Chondrocyte (in vitro differentiated cells): ENCODE measurements around the gene IARS1. TPM values are rescaled to one million over a fixed set of nuclear protein-coding genes. Genes with fewer than 3 reads are reported as not detected.

ENCODE experiments used
- DNase-seq: peaks from one replicate; pipeline ENCODE4 v3.0.0; 2021; ENCODE audit warnings: mixed read lengths, low spot score
- H3K27ac Mint-ChIP-seq: one replicate; pipeline ENCODE4 v1.8.0; 2021; ENCODE audit warnings: mild to moderate bottlenecking, moderate library complexity, mixed read lengths; ENCODE audit not compliant: unreplicated experiment
- H3K27me3 Mint-ChIP-seq: 2 replicates; pipeline ENCODE4 v1.8.0; 2021; ENCODE audit warnings: low read depth, mixed read lengths
- H3K36me3 Mint-ChIP-seq: 2 replicates; pipeline ENCODE4 v1.8.0; 2021; ENCODE audit warnings: low read depth, mixed read lengths
- H3K4me1 Mint-ChIP-seq: 2 replicates; pipeline ENCODE4 v1.8.0; 2021; ENCODE audit warnings: low read depth, mild to moderate bottlenecking, mixed read lengths
- H3K4me3 Mint-ChIP-seq: one replicate; pipeline ENCODE4 v1.8.0; 2021; ENCODE audit warnings: mild to moderate bottlenecking, moderate library complexity, mixed read lengths; ENCODE audit not compliant: unreplicated experiment
- H3K9me3 Mint-ChIP-seq: 2 replicates; pipeline ENCODE4 v1.8.0; 2021; ENCODE audit warnings: low read depth, mixed read lengths
- total RNA-seq: library from RNA; stranded (reverse); gene quantifications from 3 replicates; pipeline ENCODE4 v1.2.1, GENCODE V29; 2021
- TF ChIP-seq, protein P1 (sequence below): fragments of 200-600 bp; sonication (generic); IDR thresholded peaks from 2 replicates; pipeline ENCODE4 v1.5.0; 2021; ENCODE audit warnings: antibody characterized with exemption, mild to moderate bottlenecking, moderate library complexity

Gene IARS1
- total RNA-seq, 1 donor from 2014 or later, result 249 TPM

DNA sequence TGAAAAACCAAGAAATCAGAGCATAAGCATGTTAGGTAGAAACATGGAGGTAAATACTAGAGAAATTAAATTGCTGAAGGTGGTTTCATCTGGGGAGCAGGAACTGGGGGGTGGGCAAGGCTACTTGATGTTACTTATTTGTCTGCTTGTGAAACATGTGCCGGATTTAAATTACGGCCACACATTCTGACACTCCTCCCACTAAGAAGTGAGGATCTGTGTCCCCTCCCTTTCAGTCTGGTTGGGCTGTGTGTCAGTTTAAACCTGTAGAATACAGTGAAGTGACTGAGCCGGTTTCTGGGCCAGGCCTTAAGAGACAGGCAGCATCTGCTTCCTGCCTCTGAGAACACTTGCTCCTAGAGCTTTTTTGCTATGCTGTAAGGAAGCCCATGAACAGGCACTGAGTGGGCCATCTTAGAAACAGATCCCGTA, 2.3 kb upstream of the IARS1 start:
- peaks cover 24% of the 10 kb centered on the region for H3K36me3 Mint-ChIP-seq
- TF ChIP-seq, protein P1, sequence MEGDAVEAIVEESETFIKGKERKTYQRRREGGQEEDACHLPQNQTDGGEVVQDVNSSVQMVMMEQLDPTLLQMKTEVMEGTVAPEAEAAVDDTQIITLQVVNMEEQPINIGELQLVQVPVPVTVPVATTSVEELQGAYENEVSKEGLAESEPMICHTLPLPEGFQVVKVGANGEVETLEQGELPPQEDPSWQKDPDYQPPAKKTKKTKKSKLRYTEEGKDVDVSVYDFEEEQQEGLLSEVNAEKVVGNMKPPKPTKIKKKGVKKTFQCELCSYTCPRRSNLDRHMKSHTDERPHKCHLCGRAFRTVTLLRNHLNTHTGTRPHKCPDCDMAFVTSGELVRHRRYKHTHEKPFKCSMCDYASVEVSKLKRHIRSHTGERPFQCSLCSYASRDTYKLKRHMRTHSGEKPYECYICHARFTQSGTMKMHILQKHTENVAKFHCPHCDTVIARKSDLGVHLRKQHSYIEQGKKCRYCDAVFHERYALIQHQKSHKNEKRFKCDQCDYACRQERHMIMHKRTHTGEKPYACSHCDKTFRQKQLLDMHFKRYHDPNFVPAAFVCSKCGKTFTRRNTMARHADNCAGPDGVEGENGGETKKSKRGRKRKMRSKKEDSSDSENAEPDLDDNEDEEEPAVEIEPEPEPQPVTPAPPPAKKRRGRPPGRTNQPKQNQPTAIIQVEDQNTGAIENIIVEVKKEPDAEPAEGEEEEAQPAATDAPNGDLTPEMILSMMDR, result no peak
- no peak for DNase-seq
- no peaks in the 10 kb centered on the region for H3K27me3 Mint-ChIP-seq
- peak overlapping the region; percentile 83 for H3K27ac Mint-ChIP-seq
- no peaks in the 10 kb centered on the region for H3K9me3 Mint-ChIP-seq
- peaks cover 37% of the 10 kb centered on the region for H3K4me1 Mint-ChIP-seq
- no peak overlapping the region for H3K4me3 Mint-ChIP-seq

DNA sequence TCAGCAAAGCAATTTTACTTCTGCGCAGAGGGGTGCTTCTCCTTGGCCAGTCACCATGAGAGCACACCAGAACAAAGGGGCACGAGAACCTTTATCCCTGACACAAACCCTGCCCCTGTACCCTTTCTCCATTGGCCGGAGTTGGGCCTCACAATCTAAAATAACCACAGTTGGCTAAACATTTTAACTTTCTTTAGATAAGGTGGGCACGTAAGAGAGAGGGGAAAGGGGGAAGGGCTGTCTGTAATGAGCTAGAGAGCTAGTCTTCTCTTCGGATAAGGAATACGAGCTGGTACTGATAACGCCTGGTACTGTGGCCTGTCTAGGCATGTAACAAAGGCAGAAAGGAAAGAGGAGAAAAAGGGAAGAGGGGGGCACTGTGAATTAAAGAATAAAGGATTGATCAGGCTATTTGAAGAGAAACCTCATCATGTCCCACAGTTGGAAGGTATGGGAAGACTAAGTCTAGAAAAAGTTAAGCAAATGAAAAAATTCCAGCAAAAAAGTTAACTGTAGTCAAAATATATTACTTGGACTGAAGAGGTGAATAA, 1.8 kb upstream of the IARS1 start:
- DNase-seq, result no peak
- H3K27me3 Mint-ChIP-seq, result no peaks in the 10 kb centered on the region
- peak overlapping the region; percentile 83 for H3K27ac Mint-ChIP-seq
- TF ChIP-seq, protein P1, result no peak
- no peaks in the 10 kb centered on the region for H3K9me3 Mint-ChIP-seq
- H3K4me1 Mint-ChIP-seq, result peaks cover 42% of the 10 kb centered on the region
- peak overlapping the region; percentile 16 for H3K4me3 Mint-ChIP-seq
- peaks cover 25% of the 10 kb centered on the region for H3K36me3 Mint-ChIP-seq

DNA sequence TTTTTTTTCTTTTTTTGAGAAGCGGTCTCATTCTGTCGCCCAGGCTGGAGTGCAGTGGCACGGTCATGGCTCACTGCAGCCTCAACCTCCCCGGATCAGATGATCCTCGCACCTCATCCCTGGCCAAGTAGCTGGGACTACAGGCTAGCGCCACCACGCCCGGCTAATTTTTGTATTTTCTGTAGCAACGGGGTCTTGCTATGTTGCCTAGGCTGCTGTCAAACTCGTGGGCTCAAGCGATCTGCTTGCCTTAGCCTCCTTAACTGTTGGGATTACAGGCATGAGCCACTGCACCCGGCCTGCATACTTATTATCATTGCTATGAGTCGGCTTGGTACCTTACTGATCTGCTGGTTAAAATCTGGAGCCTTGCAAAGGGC, 790 bp upstream of the IARS1 start:
- Mint-ChIP-seq H3K27me3 (no peaks in the 10 kb centered on the region), H3K9me3 (no peaks in the 10 kb centered on the region), H3K4me3 (peak overlapping the region; percentile 98), H3K36me3 (peaks cover 30% of the 10 kb centered on the region), H3K27ac (peak overlapping the region; percentile 100), H3K4me1 (peaks cover 53% of the 10 kb centered on the region)
- TF ChIP-seq, protein P1, result no peak
- no peak for DNase-seq

DNA sequence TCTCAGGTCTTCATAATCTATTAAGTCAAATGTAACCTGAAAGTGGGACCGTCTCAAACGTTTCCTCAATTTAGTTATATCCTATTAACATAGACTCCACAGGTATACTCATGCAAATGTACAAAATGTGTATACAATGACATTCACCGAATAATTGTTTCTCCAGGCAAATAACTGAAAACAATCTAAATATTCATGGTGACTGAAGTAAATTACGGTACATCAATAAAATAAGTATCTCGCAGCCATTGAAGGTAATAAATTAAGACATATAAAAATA, 482 bp downstream of the IARS1 start:
- Mint-ChIP-seq H3K27me3 (no peaks in the 10 kb centered on the region), H3K27ac (peak overlapping the region; percentile 100), H3K9me3 (no peaks in the 10 kb centered on the region), H3K36me3 (peaks cover 25% of the 10 kb centered on the region), H3K4me1 (peaks cover 58% of the 10 kb centered on the region), H3K4me3 (peak overlapping the region; percentile 98)
- TF ChIP-seq, protein P1, result no peak
- no peak for DNase-seq

DNA sequence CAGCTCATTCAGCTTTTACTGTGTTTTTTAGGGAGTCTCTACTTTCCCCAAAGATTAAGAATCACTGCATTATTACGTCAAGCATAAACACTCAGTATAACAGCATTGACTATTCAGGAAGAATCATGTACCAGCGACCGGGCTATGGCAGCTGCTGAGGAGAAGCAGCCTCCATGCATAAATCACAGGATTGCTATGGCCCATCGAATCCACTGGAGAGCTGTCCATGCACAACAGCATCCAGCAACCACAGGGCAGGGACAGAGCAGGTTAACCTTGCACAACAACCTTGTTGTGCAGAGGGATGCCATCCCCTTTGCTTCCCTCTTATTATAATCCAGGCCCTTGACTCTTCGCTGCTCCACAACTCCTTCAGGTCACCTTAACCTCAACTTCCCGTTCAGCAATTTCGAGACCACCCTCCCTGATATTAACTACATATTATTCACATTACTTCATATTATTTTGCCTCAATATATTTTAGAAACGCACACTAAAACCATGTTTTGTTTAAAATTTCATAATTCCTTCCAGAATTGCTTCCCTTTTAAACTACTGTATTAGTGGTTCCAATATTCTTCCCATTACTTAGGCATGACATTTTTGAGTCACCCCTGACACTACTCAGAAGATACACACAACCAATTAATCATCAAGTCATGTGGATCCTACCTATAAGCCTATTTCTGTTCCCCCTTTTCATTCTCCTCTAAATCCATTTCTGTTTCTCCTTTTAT, 991 bp downstream of the IARS1 start:
- peak overlapping the region; percentile 98 for H3K4me3 Mint-ChIP-seq
- no peak for DNase-seq
- H3K9me3 Mint-ChIP-seq, result no peaks in the 10 kb centered on the region
- H3K4me1 Mint-ChIP-seq, result peaks cover 60% of the 10 kb centered on the region
- H3K27ac Mint-ChIP-seq, result peak overlapping the region; percentile 100
- H3K27me3 Mint-ChIP-seq, result no peaks in the 10 kb centered on the region
- TF ChIP-seq, protein P1, result no peak
- peaks cover 26% of the 10 kb centered on the region for H3K36me3 Mint-ChIP-seq
